CD4-positive, alpha-beta T cell (primary cell): ENCODE data around the gene CMIP. TPM values are rescaled to one million over a fixed set of nuclear protein-coding genes. Genes with fewer than 3 reads are reported as not detected.

ENCODE experiments used
- ATAC-seq: fragments of 200-7000 bp; cut with Tn5 transposase; one replicate; pipeline ENCODE4 v1.10.0; 2022; ENCODE audit warnings: mild to moderate bottlenecking; ENCODE audit not compliant: poor library complexity
- CTCF ChIA-PET: fragments of 350-600 bp; sonication (Branson Sonifier 250); formaldehyde crosslinking; loops from one replicate; lab custom pipeline; 2021; ENCODE audit warnings: antibody characterized with exemption, inconsistent platforms; lab: Charles Lee
- POLR2A ChIA-PET: fragments of 350-600 bp; sonication (Branson Sonifier 250); formaldehyde crosslinking; loops from one replicate; lab custom pipeline; 2021; ENCODE audit warnings: antibody characterized with exemption, inconsistent platforms; lab: Charles Lee
- DNase-seq, 14 experiments: peaks; one replicate each; pipeline ENCODE4 v3.0.0-alpha.2; 2013 to 2020; ENCODE audit warnings: mixed read lengths in 2 of 14
- H3K27ac ChIP-seq, 2 donors: one replicate each; pipeline versions ENCODE4 v1.5.1 to v1.7.0; 2013; ENCODE audit warnings: low read length in 2 of 2, low read depth in 1 of 2, mild to moderate bottlenecking in 1 of 2
- H3K27me3 ChIP-seq, 2 experiments: 1 replicate in 1 of 2; 2 replicates in 1 of 2; pipeline versions ENCODE4 v1.6.1 to v1.7.0; 2013; ENCODE audit warnings: low read length in 2 of 2, control low read depth in 1 of 2, mild to moderate bottlenecking in 1 of 2, moderate library complexity in 1 of 2; ENCODE audit not compliant: insufficient read depth in 2 of 2, control insufficient read depth in 1 of 2
- H3K36me3 ChIP-seq: one replicate; pipeline ENCODE4 v1.6.1; 2013; ENCODE audit warnings: low read length, control low read depth; ENCODE audit not compliant: insufficient read depth
- H3K4me1 ChIP-seq: one replicate; pipeline ENCODE4 v1.6.1; 2013; ENCODE audit warnings: low read length, control low read depth; ENCODE audit not compliant: insufficient read depth
- H3K4me3 ChIP-seq: one replicate; pipeline ENCODE4 v1.5.1; 2013; ENCODE audit warnings: mild to moderate bottlenecking, low read length, moderate library complexity
- H3K9me3 ChIP-seq, 2 experiments: 1 replicate in 1 of 2; 2 replicates in 1 of 2; pipeline versions ENCODE4 v1.6.1 to v1.7.0; 2013; ENCODE audit warnings: low read length in 2 of 2, mild to moderate bottlenecking in 2 of 2, control low read depth in 1 of 2, moderate library complexity in 1 of 2; ENCODE audit not compliant: control insufficient read depth in 1 of 2, insufficient read depth in 1 of 2
- H3K27ac Mint-ChIP-seq: one replicate; pipeline ENCODE4 v1.8.0; 2020; ENCODE audit warnings: mixed read lengths
- H3K27me3 Mint-ChIP-seq: one replicate; pipeline ENCODE4 v1.8.0; 2021; ENCODE audit warnings: mixed read lengths
- H3K36me3 Mint-ChIP-seq: one replicate; pipeline ENCODE4 v1.8.0; 2021; ENCODE audit warnings: low read depth, mixed read lengths
- H3K4me1 Mint-ChIP-seq: one replicate; pipeline ENCODE4 v1.8.0; 2021; ENCODE audit warnings: low read depth, mixed read lengths
- H3K4me3 Mint-ChIP-seq: one replicate; pipeline ENCODE4 v1.8.0; 2020; ENCODE audit warnings: mild to moderate bottlenecking, mixed read lengths
- H3K9me3 Mint-ChIP-seq: one replicate; pipeline ENCODE4 v1.8.0; 2020; ENCODE audit warnings: mixed read lengths
- CTCF ChIP-seq: fragments of 200-600 bp; IDR thresholded peaks from one replicate; pipeline ENCODE4 v1.8.0; 2022; ENCODE audit warnings: antibody characterized with exemption, mild to moderate bottlenecking
- intact Hi-C, 2 experiments: fragments of 100-400 bp; cut with DNase I in 1 of 2; cut with micrococcal nuclease in 1 of 2; formaldehyde crosslinking; loops; one replicate each; pipeline versions ENCODE4 v1.15.1 to v1.9.0; 2023 to 2025; cut with DNase I, micrococcal nuclease
- total RNA-seq, 174 experiments: library from RNA in 2 of 174; stranded (reverse) in 2 of 174; gene quantifications; one replicate each; pipeline ENCODE4 v1.2.3 and lab custom pipeline; 2021 to 2026

Gene CMIP
- total RNA-seq, 2 experiments from 2014 or later = 33.5 to 35.3 TPM

GRCh38 chr16:81535679-81536360, 91.2 kb downstream of the CMIP start:
- H3K9me3 Mint-ChIP-seq = no peaks in the 10 kb centered on the region
- DNase-seq (no peak), ATAC-seq (no peak)
- Histone ChIP-seq H3K36me3 (peaks cover 8% of the 10 kb centered on the region), H3K27me3 (no peaks in the 10 kb centered on the region), H3K4me1 (no peaks in the 10 kb centered on the region), H3K9me3 (no peaks in the 10 kb centered on the region), H3K27ac (no peak overlapping the region), H3K4me3 (no peak overlapping the region)
- POLR2A ChIA-PET = interaction anchor here (0.6 kb wide), 1 partner anchor 179 kb away, joined by 3 read pairs; no protein-coding TSS in a partner anchor
- CTCF ChIA-PET = interaction anchor here (0.6 kb wide), 3 partner anchors 18 to 174 kb away, joined by 3 read pairs; no protein-coding TSS in a partner anchor
- intact Hi-C loops = no loop called here
- H3K27ac Mint-ChIP-seq = no peak overlapping the region
- no peaks in the 10 kb centered on the region for H3K27me3 Mint-ChIP-seq
- no peak for TF ChIP-seq CTCF
- no peak overlapping the region for H3K4me3 Mint-ChIP-seq
- H3K36me3 Mint-ChIP-seq = peaks cover 10% of the 10 kb centered on the region
- H3K4me1 Mint-ChIP-seq = peaks cover 24% of the 10 kb centered on the region

- no peak for ATAC-seq
- no peak for DNase-seq
- Mint-ChIP-seq H3K9me3 (no peaks in the 10 kb centered on the region), H3K27ac (no peak overlapping the region), H3K27me3 (no peaks in the 10 kb centered on the region), H3K4me3 (no peak overlapping the region), H3K36me3 (peaks cover 10% of the 10 kb centered on the region), H3K4me1 (peaks cover 30% of the 10 kb centered on the region)
- ChIA-PET POLR2A (interaction anchor here (0.6 kb wide), 1 partner anchor 178 kb away, joined by 3 read pairs; no protein-coding TSS in a partner anchor), CTCF (no interaction called here)
- Histone ChIP-seq H3K4me1 (no peaks in the 10 kb centered on the region), H3K4me3 (no peak overlapping the region), H3K27ac (no peak overlapping the region), H3K27me3 (no peaks in the 10 kb centered on the region), H3K36me3 (peaks cover 7% of the 10 kb centered on the region), H3K9me3 (no peaks in the 10 kb centered on the region)
- intact Hi-C loops = no loop called here
- no peak for TF ChIP-seq CTCF
Observed at GRCh38 chr16:81536648-81537047, 92.0 kb downstream of the CMIP start.

GRCh38 chr16:81537721-81538561, 93.3 kb downstream of the CMIP start:
- no peaks in the 10 kb centered on the region for H3K27me3 ChIP-seq
- H3K4me1 Mint-ChIP-seq = peaks cover 40% of the 10 kb centered on the region
- H3K27me3 Mint-ChIP-seq = no peaks in the 10 kb centered on the region
- ATAC-seq (no peak), DNase-seq (no peak)
- CTCF ChIA-PET = no interaction called here
- H3K9me3 ChIP-seq = no peaks in the 10 kb centered on the region
- POLR2A ChIA-PET = no interaction called here
- no peak overlapping the region for H3K27ac ChIP-seq
- H3K27ac Mint-ChIP-seq = no peak overlapping the region
- H3K36me3 ChIP-seq = peaks cover 7% of the 10 kb centered on the region
- no peak overlapping the region for H3K4me3 Mint-ChIP-seq
- peaks cover 7% of the 10 kb centered on the region for H3K36me3 Mint-ChIP-seq
- no peaks in the 10 kb centered on the region for H3K9me3 Mint-ChIP-seq
- intact Hi-C loops = no loop called here
- H3K4me3 ChIP-seq = no peak overlapping the region
- TF ChIP-seq CTCF = no peak
- H3K4me1 ChIP-seq = no peaks in the 10 kb centered on the region
